Measurements from ENCODE around the gene GRID1. TPM values are rescaled to one million over a fixed set of nuclear protein-coding genes. Genes with fewer than 3 reads are reported as not detected.

Gene GRID1
- total RNA-seq, 1 donor from 2014 or later = 7.1 TPM

GRCh38 chr10:85925201-85925750 lies 441.3 kb downstream of the GRID1 start:
- DNase-seq (ENCODE audit: extremely low spot score in 2 of 2) = peak in 1 of 2 donors; percentile 74
- Histone ChIP-seq H3K27me3 (no peaks in the 10 kb centered on the region), H3K36me3 (no peaks in the 10 kb centered on the region), H3K9me3 (no peaks in the 10 kb centered on the region), H3K4me1 (peaks cover 14% of the 10 kb centered on the region), H3K27ac (no peak overlapping the region), H3K4me3 (no peak overlapping the region)
- intact Hi-C loops (cut with DNase I) = no loop called here
- TF ChIP-seq POLR2A (IDR thresholded peaks at IDR 0.05) = no peak
- no peak for TF ChIP-seq POLR2AphosphoS5 (IDR thresholded peaks at IDR 0.05; ENCODE audit: insufficient read depth in 1 of 2, low read depth in 1 of 2)
- TF ChIP-seq CTCF (IDR thresholded peaks at IDR 0.05) = no peak

GRCh38 chr10:85924382-85925102 lies 442.1 kb downstream of the GRID1 start:
- H3K27ac ChIP-seq = no peak overlapping the region
- H3K36me3 ChIP-seq = no peaks in the 10 kb centered on the region
- no peaks in the 10 kb centered on the region for H3K9me3 ChIP-seq
- peaks cover 19% of the 10 kb centered on the region for H3K4me1 ChIP-seq
- no peaks in the 10 kb centered on the region for H3K27me3 ChIP-seq
- peak in 1 of 2 donors; percentile 18 for DNase-seq (ENCODE audit: extremely low spot score in 2 of 2)
- TF ChIP-seq POLR2AphosphoS5 (IDR thresholded peaks at IDR 0.05; ENCODE audit: insufficient read depth in 1 of 2, low read depth in 1 of 2) (no peak), POLR2A (IDR thresholded peaks at IDR 0.05) (no peak), CTCF (IDR thresholded peaks at IDR 0.05) (no peak)
- intact Hi-C loops (cut with DNase I) = no loop called here
- no peak overlapping the region for H3K4me3 ChIP-seq

GRCh38 chr10:85922356-85923129 lies 444.1 kb downstream of the GRID1 start:
- H3K9me3 ChIP-seq = no peaks in the 10 kb centered on the region
- H3K27ac ChIP-seq = peak overlapping the region; percentile 15
- no peak for TF ChIP-seq CTCF (IDR thresholded peaks at IDR 0.05)
- no peak for TF ChIP-seq POLR2A (IDR thresholded peaks at IDR 0.05)
- TF ChIP-seq POLR2AphosphoS5 (IDR thresholded peaks at IDR 0.05; ENCODE audit: insufficient read depth in 1 of 2, low read depth in 1 of 2) = no peak
- no peaks in the 10 kb centered on the region for H3K36me3 ChIP-seq
- peaks cover 28% of the 10 kb centered on the region for H3K4me1 ChIP-seq
- intact Hi-C loops (cut with DNase I) = no loop called here
- no peak overlapping the region for H3K4me3 ChIP-seq
- H3K27me3 ChIP-seq = no peaks in the 10 kb centered on the region
- DNase-seq (ENCODE audit: extremely low spot score in 2 of 2) = no peak

GRCh38 chr10:85921789-85922188 lies 444.8 kb downstream of the GRID1 start:
- Histone ChIP-seq H3K27ac (peak overlapping the region; percentile 15), H3K4me1 (peaks cover 28% of the 10 kb centered on the region), H3K36me3 (no peaks in the 10 kb centered on the region), H3K4me3 (no peak overlapping the region), H3K9me3 (no peaks in the 10 kb centered on the region), H3K27me3 (no peaks in the 10 kb centered on the region)
- intact Hi-C loops (cut with DNase I) = no loop called here
- no peak for DNase-seq (ENCODE audit: extremely low spot score in 2 of 2)
- no peak for TF ChIP-seq CTCF (IDR thresholded peaks at IDR 0.05)
- TF ChIP-seq POLR2A (IDR thresholded peaks at IDR 0.05) = no peak
- no peak for TF ChIP-seq POLR2AphosphoS5 (IDR thresholded peaks at IDR 0.05; ENCODE audit: insufficient read depth in 1 of 2, low read depth in 1 of 2)
